Mucosa of rectum (tissue), 2 donors: ENCODE data around the gene DUOXA2.

Source experiments
- H3K27ac ChIP-seq, 2 donors: one replicate each; pipeline ENCODE4 v1.7.0; 2013; ENCODE audit warnings: inconsistent platforms in 2 of 2, low read depth in 2 of 2, low read length in 2 of 2
- H3K27me3 ChIP-seq, 2 donors: one replicate each; pipeline ENCODE4 v1.7.0; 2013; ENCODE audit warnings: low read length in 2 of 2; ENCODE audit not compliant: control insufficient read depth in 2 of 2, insufficient read depth in 2 of 2
- H3K36me3 ChIP-seq, 2 donors: one replicate each; pipeline ENCODE4 v1.7.0; 2013; ENCODE audit warnings: low read length in 2 of 2; ENCODE audit not compliant: control insufficient read depth in 2 of 2, insufficient read depth in 2 of 2
- H3K4me1 ChIP-seq, 2 donors: one replicate each; pipeline ENCODE4 v1.7.0; 2013; ENCODE audit warnings: low read length in 2 of 2, mild to moderate bottlenecking in 1 of 2; ENCODE audit not compliant: control insufficient read depth in 2 of 2, insufficient read depth in 2 of 2
- H3K4me3 ChIP-seq, 2 donors: one replicate each; pipeline ENCODE4 v1.7.0; 2013; ENCODE audit warnings: low read length in 2 of 2
- H3K9ac ChIP-seq, 2 donors: one replicate each; pipeline ENCODE4 v1.7.0; 2013; ENCODE audit warnings: low read length in 2 of 2, low read depth in 1 of 2, mild to moderate bottlenecking in 1 of 2
- H3K9me3 ChIP-seq, 2 donors: one replicate each; pipeline ENCODE4 v1.7.0; 2013; ENCODE audit warnings: low read length in 2 of 2; ENCODE audit not compliant: control insufficient read depth in 2 of 2
- donor health status: healthy.
- donor health status: Normal muscosa, but diverticular disease.

DUOXA2 gene

GRCh38 chr15:45161666-45162065 lies 47.5 kb downstream of the DUOXA2 start:
- Histone ChIP-seq H3K27ac (no peak overlapping the region), H3K27me3 (no peaks in the 10 kb centered on the region), H3K4me3 (no peak overlapping the region), H3K36me3 (no peaks in the 10 kb centered on the region), H3K4me1 (peaks cover 2 to 4% of the 10 kb centered on the region in 2 donors), H3K9ac (no peak overlapping the region), H3K9me3 (no peaks in the 10 kb centered on the region)

DNA sequence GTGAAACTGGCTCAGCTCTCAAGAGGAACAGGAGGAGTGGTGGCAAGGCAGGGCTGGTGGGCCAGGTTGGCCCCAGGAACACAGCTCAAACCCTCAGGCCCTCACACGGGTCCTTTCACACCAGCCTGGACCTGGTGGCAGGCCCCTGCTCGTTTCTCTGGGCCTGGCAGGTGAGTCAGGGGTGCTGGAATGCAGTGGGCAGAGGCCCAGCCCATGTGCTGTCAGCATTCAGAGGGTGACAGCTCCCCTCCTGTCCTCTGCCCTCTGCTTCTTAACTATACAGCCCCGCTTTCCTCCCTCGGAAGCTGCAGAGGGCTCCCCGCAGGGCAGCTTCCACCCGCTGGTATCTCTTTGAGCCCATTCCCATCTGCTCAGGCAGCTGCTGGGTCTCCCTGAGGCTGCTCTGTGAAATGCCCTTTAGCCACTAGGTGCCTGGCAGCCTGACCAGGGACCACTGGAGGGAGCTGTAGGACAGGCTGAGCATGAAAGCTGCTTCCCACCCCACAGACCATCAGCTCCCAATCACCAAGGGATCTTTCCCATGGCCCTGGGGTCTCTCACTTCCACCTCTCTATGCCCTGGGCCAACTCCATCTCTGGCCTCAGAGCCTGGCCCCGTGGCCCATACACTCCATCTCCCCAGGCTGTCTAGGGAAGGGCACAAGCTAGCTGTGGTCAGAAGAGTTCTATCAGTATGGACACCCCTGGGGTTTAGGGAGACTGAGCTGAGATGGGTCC lies 48.8 kb downstream of the DUOXA2 start:
- Histone ChIP-seq H3K9ac (no peak overlapping the region), H3K4me3 (no peak overlapping the region), H3K36me3 (no peaks in the 10 kb centered on the region), H3K27me3 (no peaks in the 10 kb centered on the region), H3K27ac (no peak overlapping the region), H3K9me3 (no peaks in the 10 kb centered on the region), H3K4me1 (peaks cover 2 to 4% of the 10 kb centered on the region in 2 donors)

DNA sequence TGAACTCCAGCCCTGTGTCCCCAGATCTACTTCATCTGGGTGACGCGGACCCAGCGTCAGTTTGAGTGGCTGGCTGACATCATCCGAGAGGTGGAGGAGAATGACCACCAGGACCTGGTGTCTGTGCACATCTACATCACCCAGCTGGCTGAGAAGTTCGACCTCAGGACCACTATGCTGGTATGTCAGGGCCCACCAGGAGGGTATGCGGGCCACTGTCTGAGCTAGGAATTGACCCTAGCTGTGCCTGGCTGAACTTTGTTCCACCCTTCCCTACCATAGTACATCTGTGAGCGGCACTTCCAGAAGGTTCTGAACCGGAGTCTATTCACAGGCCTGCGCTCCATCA lies 49.4 kb downstream of the DUOXA2 start:
- Histone ChIP-seq H3K27me3 (no peaks in the 10 kb centered on the region), H3K9me3 (no peaks in the 10 kb centered on the region), H3K9ac (no peak overlapping the region), H3K36me3 (no peaks in the 10 kb centered on the region), H3K27ac (no peak overlapping the region), H3K4me3 (no peak overlapping the region), H3K4me1 (peaks cover 2 to 4% of the 10 kb centered on the region in 2 donors)

GRCh38 chr15:45164914-45165313 lies 50.8 kb downstream of the DUOXA2 start:
- no peak overlapping the region for H3K4me3 ChIP-seq
- H3K27me3 ChIP-seq = no peaks in the 10 kb centered on the region
- no peaks in the 10 kb centered on the region for H3K36me3 ChIP-seq
- H3K27ac ChIP-seq = no peak overlapping the region
- H3K9ac ChIP-seq = no peak overlapping the region
- peaks cover 2 to 4% of the 10 kb centered on the region in 2 donors for H3K4me1 ChIP-seq
- H3K9me3 ChIP-seq = no peaks in the 10 kb centered on the region

- Histone ChIP-seq H3K9ac (no peak overlapping the region), H3K27ac (no peak overlapping the region), H3K36me3 (no peaks in the 10 kb centered on the region), H3K4me1 (peaks cover 2 to 4% of the 10 kb centered on the region in 2 donors), H3K4me3 (no peak overlapping the region), H3K27me3 (no peaks in the 10 kb centered on the region), H3K9me3 (no peaks in the 10 kb centered on the region)
Observed at GRCh38 chr15:45165536-45165935, 51.4 kb downstream of the DUOXA2 start.

GRCh38 chr15:45166834-45167630 lies 52.9 kb downstream of the DUOXA2 start:
- peak overlapping the region; percentile 75 to 79 for H3K4me3 ChIP-seq
- H3K9ac ChIP-seq = peak overlapping the region; percentile 81 to 88
- H3K9me3 ChIP-seq = no peaks in the 10 kb centered on the region
- no peaks in the 10 kb centered on the region for H3K27me3 ChIP-seq
- H3K27ac ChIP-seq = peak overlapping the region; percentile 85 to 92
- no peaks in the 10 kb centered on the region for H3K36me3 ChIP-seq
- H3K4me1 ChIP-seq = peaks cover 2 to 4% of the 10 kb centered on the region in 2 donors

- H3K9me3 ChIP-seq = no peaks in the 10 kb centered on the region
- no peaks in the 10 kb centered on the region for H3K36me3 ChIP-seq
- H3K4me1 ChIP-seq = peaks cover 2 to 3% of the 10 kb centered on the region in 2 donors
- peak overlapping the region; percentile 75 to 79 for H3K4me3 ChIP-seq
- H3K27ac ChIP-seq = peak overlapping the region; percentile 85 to 92
- peak overlapping the region; percentile 81 to 88 for H3K9ac ChIP-seq
- H3K27me3 ChIP-seq = no peaks in the 10 kb centered on the region
Observed at GRCh38 chr15:45167631-45168205, 53.6 kb downstream of the DUOXA2 start.
